GM10266 (cell line): ENCODE data around the gene TCF12.
"Not testable (repeated sequence)": the region's sequence is repeated elsewhere in the genome, so short reads cannot be mapped to it uniquely, and the experiment has no call there.

Source experiments
- DNase-seq: peaks from one replicate; pipeline ENCODE4 v3.0.0; 2012; ENCODE audit errors: extremely low spot score
- TF ChIP-seq, protein P1 (sequence below): IDR thresholded peaks from 2 replicates; pipeline ENCODE4 v1.5.1; 2012; ENCODE audit warnings: mild to moderate bottlenecking, low read depth; ENCODE audit not compliant: control insufficient read depth, insufficient read depth; ENCODE audit errors: missing control alignments

The TCF12 gene

DNA sequence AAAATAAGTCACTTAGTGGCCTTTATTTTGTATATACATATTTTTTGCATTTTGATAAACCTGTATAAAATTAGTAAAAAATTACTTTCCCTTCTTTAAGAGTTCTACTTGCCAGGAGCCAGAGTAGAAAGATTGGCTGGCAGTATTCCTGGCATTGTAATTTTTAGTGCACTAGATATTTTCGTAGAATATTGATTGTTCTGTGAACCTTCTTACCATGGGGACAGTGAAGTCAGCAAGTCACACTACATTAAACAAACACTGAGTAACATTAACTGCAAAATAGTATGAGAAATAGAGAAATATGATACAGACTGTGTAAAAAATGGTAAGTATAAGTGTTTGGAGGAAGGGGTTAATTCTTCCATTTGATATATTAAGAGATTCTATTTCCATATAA is 26.0 kb downstream of the TCF12 start:
- no peak for DNase-seq
- TF ChIP-seq, protein P1, sequence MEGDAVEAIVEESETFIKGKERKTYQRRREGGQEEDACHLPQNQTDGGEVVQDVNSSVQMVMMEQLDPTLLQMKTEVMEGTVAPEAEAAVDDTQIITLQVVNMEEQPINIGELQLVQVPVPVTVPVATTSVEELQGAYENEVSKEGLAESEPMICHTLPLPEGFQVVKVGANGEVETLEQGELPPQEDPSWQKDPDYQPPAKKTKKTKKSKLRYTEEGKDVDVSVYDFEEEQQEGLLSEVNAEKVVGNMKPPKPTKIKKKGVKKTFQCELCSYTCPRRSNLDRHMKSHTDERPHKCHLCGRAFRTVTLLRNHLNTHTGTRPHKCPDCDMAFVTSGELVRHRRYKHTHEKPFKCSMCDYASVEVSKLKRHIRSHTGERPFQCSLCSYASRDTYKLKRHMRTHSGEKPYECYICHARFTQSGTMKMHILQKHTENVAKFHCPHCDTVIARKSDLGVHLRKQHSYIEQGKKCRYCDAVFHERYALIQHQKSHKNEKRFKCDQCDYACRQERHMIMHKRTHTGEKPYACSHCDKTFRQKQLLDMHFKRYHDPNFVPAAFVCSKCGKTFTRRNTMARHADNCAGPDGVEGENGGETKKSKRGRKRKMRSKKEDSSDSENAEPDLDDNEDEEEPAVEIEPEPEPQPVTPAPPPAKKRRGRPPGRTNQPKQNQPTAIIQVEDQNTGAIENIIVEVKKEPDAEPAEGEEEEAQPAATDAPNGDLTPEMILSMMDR = no peak

DNA sequence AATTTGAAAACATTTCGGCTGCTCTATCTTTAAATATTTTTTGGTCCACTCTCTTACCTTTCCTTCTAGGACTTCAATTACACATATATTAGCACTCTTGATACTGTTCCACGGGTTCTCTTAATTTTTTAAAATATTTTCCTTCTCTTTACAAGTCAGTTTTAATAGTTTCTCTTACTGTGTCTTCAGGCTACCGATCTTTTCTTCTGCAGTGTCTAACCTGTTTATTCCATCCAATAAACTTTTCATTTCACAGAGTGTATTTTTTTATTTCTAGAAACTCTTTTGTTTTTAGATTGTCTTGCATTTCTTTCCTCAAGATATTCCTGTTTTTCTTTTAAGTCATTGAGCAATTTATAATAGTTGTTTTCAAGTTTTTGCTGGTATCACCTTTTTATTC is 27.7 kb downstream of the TCF12 start:
- TF ChIP-seq, protein P1 = no peak
- no peak for DNase-seq

DNA sequence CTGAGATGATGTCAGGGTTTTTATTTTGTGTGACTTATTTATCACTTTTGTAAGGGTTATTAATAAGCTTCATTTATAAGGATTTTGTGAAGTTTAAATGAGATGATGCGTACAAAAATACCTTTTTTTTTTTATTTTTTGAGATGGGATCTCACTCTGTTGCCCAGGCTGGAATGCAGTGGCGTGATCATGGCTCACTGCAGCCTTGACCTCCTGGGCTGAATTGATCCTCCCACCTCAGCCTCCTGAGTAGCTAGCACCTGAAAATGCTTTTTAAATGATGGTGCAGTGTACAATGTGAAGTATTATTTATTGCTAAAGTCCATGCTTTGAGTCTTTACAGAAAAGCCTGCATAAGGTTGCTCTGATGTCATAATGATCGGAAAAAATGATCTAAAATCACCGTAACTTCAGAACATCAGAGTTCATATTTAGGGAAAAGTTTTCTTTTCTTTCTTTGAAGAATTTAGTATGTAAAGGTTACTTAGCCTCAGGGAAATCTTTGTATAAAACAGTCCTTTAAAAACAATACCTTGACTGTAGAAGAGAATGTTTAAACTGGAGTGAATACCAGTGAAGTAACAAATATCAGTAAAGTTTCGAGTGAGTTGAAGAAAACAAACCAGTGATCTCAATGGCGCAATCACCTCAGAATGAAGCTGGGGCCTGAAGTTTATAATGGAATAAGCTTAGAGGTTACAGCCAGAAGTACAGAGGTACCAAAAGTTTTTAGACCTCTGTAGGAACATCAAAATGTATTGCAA is 29.7 kb downstream of the TCF12 start:
- TF ChIP-seq, protein P1 = no peak
- DNase-seq = no peak

DNA sequence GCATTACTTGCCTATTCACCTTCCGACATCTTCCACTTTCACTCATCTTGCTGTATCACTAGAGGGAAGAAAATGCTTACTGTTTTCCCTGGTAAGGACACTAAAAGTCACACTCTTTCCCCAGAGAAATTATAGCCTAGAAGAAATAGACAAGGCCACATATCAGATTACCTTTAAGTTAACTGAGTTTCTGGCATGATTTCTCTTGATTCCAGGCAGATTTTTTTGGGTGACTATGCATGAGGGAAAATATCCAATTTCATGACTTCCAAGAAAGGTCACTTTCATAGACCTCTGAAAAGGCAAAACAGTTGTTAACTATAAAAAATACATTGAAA is 30.3 kb downstream of the TCF12 start:
- DNase-seq = no peak
- TF ChIP-seq, protein P1 = no peak

DNA sequence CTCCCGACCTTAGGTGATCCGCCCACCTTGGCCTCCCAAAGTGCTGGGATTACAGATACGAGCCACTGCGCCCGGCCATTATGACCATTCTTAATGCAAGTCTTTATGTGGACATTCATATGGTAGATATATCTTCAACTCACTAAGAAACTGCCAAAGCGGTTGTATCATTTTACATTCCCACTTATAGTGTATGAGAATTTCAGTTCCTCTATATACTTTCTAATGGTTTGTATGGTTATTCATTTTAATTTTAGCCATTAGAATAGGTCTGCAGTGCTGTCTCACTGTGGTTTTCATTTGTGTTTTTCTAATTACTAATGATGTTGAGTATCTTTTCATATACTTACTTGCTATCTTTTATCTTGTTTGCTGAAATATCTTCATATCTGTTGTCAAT is 32.5 kb downstream of the TCF12 start:
- TF ChIP-seq, protein P1 = no peak

DNA sequence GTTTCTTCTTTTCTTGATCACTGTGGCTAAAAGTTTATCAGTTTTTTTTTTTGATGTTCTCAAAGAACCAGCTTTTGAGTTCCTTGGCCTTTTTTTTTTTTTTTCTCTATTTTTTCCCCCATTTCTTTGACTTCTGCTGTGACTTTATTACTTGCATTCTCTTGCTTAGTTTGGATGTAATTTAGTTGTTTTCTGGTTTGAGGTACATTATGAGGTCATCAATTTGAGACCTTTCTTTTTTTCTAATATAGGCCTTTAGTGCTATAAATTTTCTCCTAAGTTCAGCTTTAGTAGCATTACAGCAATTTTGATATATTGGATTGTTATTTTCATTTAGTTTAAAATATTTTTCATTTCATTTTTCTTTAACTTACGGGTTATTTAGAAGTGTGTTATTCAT is 35.3 kb downstream of the TCF12 start:
- TF ChIP-seq, protein P1 = no peak
- no peak for DNase-seq

More for the DNA sequence above, 32.5 kb downstream of the TCF12 start:
- peak; percentile 24 for DNase-seq

DNA sequence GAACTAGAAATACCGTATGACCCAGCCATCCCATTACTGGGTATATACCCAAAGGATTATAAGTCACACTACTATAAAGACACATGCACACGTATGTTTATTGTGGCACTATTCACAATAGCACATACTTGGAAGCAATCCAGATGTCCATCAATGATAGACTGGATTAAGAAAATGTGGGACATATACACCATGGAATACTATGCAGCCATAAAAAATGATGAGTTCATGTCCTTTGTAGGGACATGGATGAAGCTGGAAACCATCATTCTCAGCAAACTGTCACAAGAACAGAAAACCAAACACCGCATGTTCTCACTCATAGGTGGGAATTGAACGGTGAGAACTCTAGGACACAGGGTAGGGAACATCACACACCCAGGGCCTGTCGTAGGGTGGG is 36.6 kb downstream of the TCF12 start:
- not testable (repeated sequence) for DNase-seq

DNA sequence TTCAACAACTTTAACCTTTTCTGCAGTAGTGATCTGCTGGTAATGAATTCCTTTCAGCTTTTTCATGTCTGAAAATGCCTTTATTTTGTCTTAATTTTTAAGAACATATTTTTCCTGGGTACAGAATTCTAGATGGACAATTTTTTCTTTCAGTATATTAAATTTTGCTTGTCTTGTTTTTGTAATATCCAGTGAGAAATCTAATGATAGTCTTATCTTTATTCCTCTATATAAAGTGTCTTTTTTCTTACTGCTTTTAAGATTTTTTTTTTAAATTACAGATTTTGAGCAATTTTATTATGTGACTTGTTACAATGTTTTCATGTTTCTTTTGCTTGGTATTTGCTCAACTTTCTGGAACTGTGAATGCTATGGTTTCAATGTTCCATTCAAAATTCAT is 38.1 kb downstream of the TCF12 start:
- TF ChIP-seq, protein P1 = no peak
- no peak for DNase-seq
